Hepatocyte (in vitro differentiated cells): ENCODE data around the gene PCDH20. TPM values are rescaled to one million over a fixed set of nuclear protein-coding genes. Genes with fewer than 3 reads are reported as not detected.

ENCODE experiments used
- DNase-seq: peaks from one replicate; pipeline ENCODE4 v3.0.0-alpha.2; 2016; ENCODE audit warnings: low spot score
- H2AFZ ChIP-seq: fragments of 200-600 bp; sonication (generic); 2 replicates; pipeline ENCODE4 v1.6.0; 2016; ENCODE audit warnings: antibody characterized with exemption, mild to moderate bottlenecking
- H3K27ac ChIP-seq: fragments of 200-600 bp; sonication (generic); 2 replicates; pipeline ENCODE4 v1.5.1; 2016; ENCODE audit warnings: mild to moderate bottlenecking
- H3K27me3 ChIP-seq: fragments of 200-600 bp; sonication (generic); 2 replicates; pipeline ENCODE4 v1.6.1; 2016
- H3K36me3 ChIP-seq: fragments of 200-600 bp; sonication (generic); replicated peaks from 2 replicates; pipeline ENCODE4 v1.5.1; 2016; ENCODE audit warnings: low read depth; ENCODE audit not compliant: insufficient read depth
- H3K4me1 ChIP-seq: fragments of 200-600 bp; sonication (generic); 2 replicates; pipeline ENCODE4 v1.5.1; 2016; ENCODE audit warnings: mild to moderate bottlenecking, moderate library complexity; ENCODE audit not compliant: insufficient read depth
- H3K4me2 ChIP-seq: fragments of 200-600 bp; sonication (generic); 2 replicates; pipeline ENCODE4 v1.6.0; 2016
- H3K4me3 ChIP-seq: fragments of 200-600 bp; sonication (generic); 2 replicates; pipeline ENCODE4 v1.5.1; 2016; ENCODE audit warnings: mild to moderate bottlenecking
- H3K79me2 ChIP-seq: fragments of 200-600 bp; sonication (generic); 2 replicates; pipeline ENCODE4 v1.6.0; 2017; ENCODE audit warnings: mild to moderate bottlenecking
- H3K9me2 ChIP-seq: fragments of 200-600 bp; sonication (generic); replicated peaks from 2 replicates; pipeline ENCODE4 v1.6.0; 2017; ENCODE audit warnings: mild to moderate bottlenecking; ENCODE audit not compliant: insufficient read depth
- H3K9me3 ChIP-seq: fragments of 200-600 bp; sonication (generic); 2 replicates; pipeline ENCODE4 v1.5.1; 2016; ENCODE audit warnings: low read depth, mild to moderate bottlenecking
- H4K20me1 ChIP-seq: fragments of 200-600 bp; sonication (generic); 2 replicates; pipeline ENCODE4 v1.6.0; 2016; ENCODE audit warnings: mild to moderate bottlenecking; ENCODE audit not compliant: insufficient read depth, poor library complexity, severe bottlenecking
- CTCF ChIP-seq: fragments of 200-600 bp; sonication (generic); IDR thresholded peaks from 2 replicates; pipeline ENCODE4 v1.5.1; 2016; ENCODE audit warnings: antibody characterized with exemption, mild to moderate bottlenecking; ENCODE audit not compliant: poor library complexity
- EZH2 ChIP-seq: fragments of 200-600 bp; sonication (generic); IDR thresholded peaks from 2 replicates; pipeline ENCODE4 v1.6.1; 2016; ENCODE audit warnings: antibody characterized with exemption, mild to moderate bottlenecking, borderline replicate concordance
- EZH2phosphoT487 ChIP-seq: fragments of 200-600 bp; sonication (generic); IDR thresholded peaks from one replicate; pipeline ENCODE4 v1.6.1; 2018; ENCODE audit warnings: antibody characterized with exemption, mild to moderate bottlenecking, low read depth, moderate library complexity; ENCODE audit not compliant: unreplicated experiment, severe bottlenecking
- WGBS: methylation state at CpG from one replicate; pipeline ENCODE4 v1.1.6; 2016; ENCODE audit warnings: low lambda C conversion rate; ENCODE audit errors: missing lambda C conversion rate; 5-methylcytosine and 5-hydroxymethylcytosine counted together
- polyA plus RNA-seq: library from polyadenylated mRNA; unstranded; fragments of >200 nt; fragmentation: Nextera tagmentation; extraction: Ambion mirVana; gene quantifications from 2 replicates; pipeline ENCODE4 v1.2.1, GENCODE V29; 2016
- total RNA-seq: library from RNA; depleted of rRNA; stranded (reverse); fragments of >200 nt; gene quantifications from 2 replicates; pipeline ENCODE4 v1.2.3, GENCODE V29; 2014

Gene PCDH20
- total and polyA plus RNA-seq, 2 experiments from 2014 or later, result 5.1 to 11.2 TPM

GRCh38 chr13:61396121-61396520 is 19.5 kb downstream of the PCDH20 start:
- Histone ChIP-seq H3K9me3 (no peaks in the 10 kb centered on the region), H3K79me2 (no peaks in the 10 kb centered on the region), H3K4me2 (no peak overlapping the region), H3K4me1 (no peaks in the 10 kb centered on the region), H2AFZ (no peak overlapping the region), H3K27ac (no peak overlapping the region), H3K4me3 (no peak overlapping the region), H4K20me1 (no peaks in the 10 kb centered on the region), H3K27me3 (no peaks in the 10 kb centered on the region), H3K36me3 (no peaks in the 10 kb centered on the region), H3K9me2 (no peaks in the 10 kb centered on the region)
- TF ChIP-seq EZH2phosphoT487 (no peak), CTCF (no peak), EZH2 (no peak)
- DNase-seq, result no peak

- no peaks in the 10 kb centered on the region for H3K9me3 ChIP-seq
- H3K27ac ChIP-seq, result no peak overlapping the region
- H3K9me2 ChIP-seq, result no peaks in the 10 kb centered on the region
- no peaks in the 10 kb centered on the region for H3K4me1 ChIP-seq
- no peaks in the 10 kb centered on the region for H3K27me3 ChIP-seq
- H4K20me1 ChIP-seq, result no peaks in the 10 kb centered on the region
- H3K36me3 ChIP-seq, result no peaks in the 10 kb centered on the region
- DNase-seq, result no peak
- no peak overlapping the region for H3K4me3 ChIP-seq
- TF ChIP-seq EZH2phosphoT487 (no peak), EZH2 (no peak), CTCF (no peak)
- 80% methylated on average over 7 of the region's 7 CpGs for WGBS
- no peaks in the 10 kb centered on the region for H3K79me2 ChIP-seq
- H3K4me2 ChIP-seq, result no peak overlapping the region
- H2AFZ ChIP-seq, result no peak overlapping the region
These were observed 24.2 kb downstream of the PCDH20 start for GRCh38 chr13:61391426-61391825.

- H3K4me3 ChIP-seq, result no peak overlapping the region
- H3K79me2 ChIP-seq, result no peaks in the 10 kb centered on the region
- DNase-seq, result no peak
- no peak for TF ChIP-seq EZH2phosphoT487
- no peak for TF ChIP-seq EZH2
- no peak for TF ChIP-seq CTCF
- H3K4me1 ChIP-seq, result no peaks in the 10 kb centered on the region
- 59% methylated on average over 3 of the region's 3 CpGs for WGBS
- no peaks in the 10 kb centered on the region for H3K9me3 ChIP-seq
- no peaks in the 10 kb centered on the region for H3K9me2 ChIP-seq
- no peaks in the 10 kb centered on the region for H3K27me3 ChIP-seq
- H3K27ac ChIP-seq, result no peak overlapping the region
- H2AFZ ChIP-seq, result no peak overlapping the region
- no peaks in the 10 kb centered on the region for H4K20me1 ChIP-seq
- no peaks in the 10 kb centered on the region for H3K36me3 ChIP-seq
- H3K4me2 ChIP-seq, result no peak overlapping the region
These were observed 28.0 kb downstream of the PCDH20 start for GRCh38 chr13:61387694-61388093.

- Histone ChIP-seq H3K27ac (no peak overlapping the region), H3K4me1 (no peaks in the 10 kb centered on the region)
These were observed 32.5 kb downstream of the PCDH20 start for GRCh38 chr13:61383111-61383510.

More at GRCh38 chr13:61383111-61383510, 32.5 kb downstream of the PCDH20 start:
- no peak for TF ChIP-seq EZH2phosphoT487
- TF ChIP-seq CTCF, result no peak
- no peak for TF ChIP-seq EZH2
- Histone ChIP-seq H3K36me3 (no peaks in the 10 kb centered on the region), H3K4me3 (no peak overlapping the region), H3K9me3 (no peaks in the 10 kb centered on the region), H3K4me2 (no peak overlapping the region), H3K9me2 (no peaks in the 10 kb centered on the region), H3K27me3 (no peaks in the 10 kb centered on the region), H2AFZ (no peak overlapping the region), H4K20me1 (no peaks in the 10 kb centered on the region), H3K79me2 (no peaks in the 10 kb centered on the region)
- WGBS, result 64% methylated on average over 2 of the region's 2 CpGs
- no peak for DNase-seq
